ENCODE results near the gene TBC1D22A. TPM values are rescaled to one million over a fixed set of nuclear protein-coding genes. Genes with fewer than 3 reads are reported as not detected.

The TBC1D22A gene
- total and polyA plus RNA-seq, 2 experiments from 2014 or later: 9.6 to 13.3 TPM

DNA sequence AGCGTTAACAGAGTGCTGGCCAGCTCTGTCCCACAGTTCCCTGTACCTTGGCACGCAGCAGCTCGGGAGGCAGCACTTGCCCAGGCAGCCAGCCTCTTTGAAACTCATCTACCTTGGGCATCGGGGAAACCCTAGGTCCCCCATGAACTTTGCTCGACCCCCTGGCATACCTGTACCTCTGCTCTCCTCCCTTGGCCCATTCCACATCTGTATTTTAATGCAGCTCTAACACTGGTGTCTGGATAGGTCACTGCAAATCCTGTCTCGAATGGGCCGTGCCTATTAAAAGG, 304.1 kb downstream of the TBC1D22A start (continued):
- TF ChIP-seq CREB1 (CRISPR knock-in tag; IDR thresholded peaks at IDR 0.05; ENCODE audit: low read depth): no peak
- no peak for TF ChIP-seq NANOG (IDR thresholded peaks at IDR 0.05; ENCODE audit: borderline replicate concordance)
- TF ChIP-seq EZH2 (IDR thresholded peaks at IDR 0.05; ENCODE audit: low read depth, unreplicated experiment): no peak
- TF ChIP-seq JUNB (IDR thresholded peaks at IDR 0.05; ENCODE audit: unreplicated experiment): no peak
- TF ChIP-seq, protein P1, sequence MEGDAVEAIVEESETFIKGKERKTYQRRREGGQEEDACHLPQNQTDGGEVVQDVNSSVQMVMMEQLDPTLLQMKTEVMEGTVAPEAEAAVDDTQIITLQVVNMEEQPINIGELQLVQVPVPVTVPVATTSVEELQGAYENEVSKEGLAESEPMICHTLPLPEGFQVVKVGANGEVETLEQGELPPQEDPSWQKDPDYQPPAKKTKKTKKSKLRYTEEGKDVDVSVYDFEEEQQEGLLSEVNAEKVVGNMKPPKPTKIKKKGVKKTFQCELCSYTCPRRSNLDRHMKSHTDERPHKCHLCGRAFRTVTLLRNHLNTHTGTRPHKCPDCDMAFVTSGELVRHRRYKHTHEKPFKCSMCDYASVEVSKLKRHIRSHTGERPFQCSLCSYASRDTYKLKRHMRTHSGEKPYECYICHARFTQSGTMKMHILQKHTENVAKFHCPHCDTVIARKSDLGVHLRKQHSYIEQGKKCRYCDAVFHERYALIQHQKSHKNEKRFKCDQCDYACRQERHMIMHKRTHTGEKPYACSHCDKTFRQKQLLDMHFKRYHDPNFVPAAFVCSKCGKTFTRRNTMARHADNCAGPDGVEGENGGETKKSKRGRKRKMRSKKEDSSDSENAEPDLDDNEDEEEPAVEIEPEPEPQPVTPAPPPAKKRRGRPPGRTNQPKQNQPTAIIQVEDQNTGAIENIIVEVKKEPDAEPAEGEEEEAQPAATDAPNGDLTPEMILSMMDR (conservative IDR thresholded peaks at IDR 0.05; ENCODE audit: low read depth in 2 of 2): no peak
- TF ChIP-seq, protein P2, sequence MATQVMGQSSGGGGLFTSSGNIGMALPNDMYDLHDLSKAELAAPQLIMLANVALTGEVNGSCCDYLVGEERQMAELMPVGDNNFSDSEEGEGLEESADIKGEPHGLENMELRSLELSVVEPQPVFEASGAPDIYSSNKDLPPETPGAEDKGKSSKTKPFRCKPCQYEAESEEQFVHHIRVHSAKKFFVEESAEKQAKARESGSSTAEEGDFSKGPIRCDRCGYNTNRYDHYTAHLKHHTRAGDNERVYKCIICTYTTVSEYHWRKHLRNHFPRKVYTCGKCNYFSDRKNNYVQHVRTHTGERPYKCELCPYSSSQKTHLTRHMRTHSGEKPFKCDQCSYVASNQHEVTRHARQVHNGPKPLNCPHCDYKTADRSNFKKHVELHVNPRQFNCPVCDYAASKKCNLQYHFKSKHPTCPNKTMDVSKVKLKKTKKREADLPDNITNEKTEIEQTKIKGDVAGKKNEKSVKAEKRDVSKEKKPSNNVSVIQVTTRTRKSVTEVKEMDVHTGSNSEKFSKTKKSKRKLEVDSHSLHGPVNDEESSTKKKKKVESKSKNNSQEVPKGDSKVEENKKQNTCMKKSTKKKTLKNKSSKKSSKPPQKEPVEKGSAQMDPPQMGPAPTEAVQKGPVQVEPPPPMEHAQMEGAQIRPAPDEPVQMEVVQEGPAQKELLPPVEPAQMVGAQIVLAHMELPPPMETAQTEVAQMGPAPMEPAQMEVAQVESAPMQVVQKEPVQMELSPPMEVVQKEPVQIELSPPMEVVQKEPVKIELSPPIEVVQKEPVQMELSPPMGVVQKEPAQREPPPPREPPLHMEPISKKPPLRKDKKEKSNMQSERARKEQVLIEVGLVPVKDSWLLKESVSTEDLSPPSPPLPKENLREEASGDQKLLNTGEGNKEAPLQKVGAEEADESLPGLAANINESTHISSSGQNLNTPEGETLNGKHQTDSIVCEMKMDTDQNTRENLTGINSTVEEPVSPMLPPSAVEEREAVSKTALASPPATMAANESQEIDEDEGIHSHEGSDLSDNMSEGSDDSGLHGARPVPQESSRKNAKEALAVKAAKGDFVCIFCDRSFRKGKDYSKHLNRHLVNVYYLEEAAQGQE (IDR thresholded peaks at IDR 0.05; ENCODE audit: unreplicated experiment): no peak

DNA sequence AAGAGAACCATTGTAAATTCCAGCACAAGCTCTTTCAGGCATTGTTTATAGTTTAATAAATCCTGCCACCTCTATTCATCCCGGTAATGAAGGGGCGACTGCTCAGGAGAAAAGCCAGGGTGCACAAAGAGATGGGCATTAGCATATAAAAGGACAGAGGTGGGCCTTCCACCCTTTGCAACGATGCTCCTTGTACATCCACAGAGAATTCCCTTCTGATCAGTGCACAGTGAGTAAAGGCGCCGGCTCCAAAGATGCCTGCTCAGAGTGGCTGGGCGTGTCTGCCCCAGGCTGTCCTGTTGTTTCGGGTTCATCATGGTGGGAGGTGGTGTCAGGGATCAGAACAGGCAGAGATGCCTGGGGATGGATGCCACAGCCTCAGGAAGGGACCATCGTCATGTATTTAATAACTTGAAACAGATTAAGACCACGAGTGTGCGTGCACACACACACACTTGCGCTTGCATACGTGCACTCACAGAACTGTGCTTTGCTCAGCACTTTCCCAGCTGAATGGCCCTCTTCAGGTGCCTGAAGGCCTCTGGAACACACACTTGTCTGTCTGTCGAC, 305.0 kb downstream of the TBC1D22A start:
- H3K4me1 Mint-ChIP-seq: peaks cover 5% of the 10 kb centered on the region; the same call in 1 of the 3 replicates
- Histone ChIP-seq H4K20me1 (replicated peaks; ENCODE audit: insufficient read depth) (no peaks in the 10 kb centered on the region), H3K4me3 (no peak overlapping the region), H3K79me2 (replicated peaks; ENCODE audit: insufficient read depth) (no peaks in the 10 kb centered on the region; the same call in 1 of the 2 replicates), H3F3A (replicated peaks; ENCODE audit: low read depth) (no peaks in the 10 kb centered on the region), H3K4me1 (ENCODE audit: insufficient read depth) (no peaks in the 10 kb centered on the region), H3K27ac (ENCODE audit: low read depth) (no peak overlapping the region), H3K4me2 (no peak overlapping the region), H3K36me3 (ENCODE audit: insufficient read depth) (no peaks in the 10 kb centered on the region), H3K9me2 (ENCODE audit: insufficient read depth) (no peaks in the 10 kb centered on the region), H3K27me3 (ENCODE audit: insufficient read depth) (no peaks in the 10 kb centered on the region), H2AFZ (no peak overlapping the region)
- peaks cover 4% of the 10 kb centered on the region for H3K27me3 Mint-ChIP-seq (ENCODE audit: insufficient read depth, low read depth, poor library complexity)
- H3K4me3 Mint-ChIP-seq: no peak overlapping the region
- no peak for TF ChIP-seq ZNF114 (CRISPR knock-in tag; IDR thresholded peaks at IDR 0.05)
- TF ChIP-seq CREB1 (CRISPR knock-in tag; IDR thresholded peaks at IDR 0.05; ENCODE audit: low read depth): no peak
- no peak for TF ChIP-seq STAT1 (IDR thresholded peaks at IDR 0.05; ENCODE audit: unreplicated experiment)
- TF ChIP-seq EZH2phosphoT487 (IDR thresholded peaks at IDR 0.05; ENCODE audit: unreplicated experiment): no peak
- TF ChIP-seq, protein P1 (conservative IDR thresholded peaks at IDR 0.05; ENCODE audit: low read depth in 2 of 2): no peak
- no peak; the same call in 2 of the 3 replicates for ATAC-seq
- no peaks in the 10 kb centered on the region for H3K9me3 Mint-ChIP-seq
- no peaks in the 10 kb centered on the region for H3K36me3 Mint-ChIP-seq (ENCODE audit: low read depth)
- no peak for DNase-seq (ENCODE audit: low spot score)
- H3K27ac Mint-ChIP-seq: no peak overlapping the region
